Endothelial cell of umbilical vein (primary cell): ENCODE measurements around the gene TSNAX. TPM values are rescaled to one million over a fixed set of nuclear protein-coding genes. Genes with fewer than 3 reads are reported as not detected.

Experiments
- BruUV-seq: library from RNA; stranded (reverse); fragments of 400-500 nt; replicated peaks from 2 replicates; lab custom pipeline; 2021; lab: Mats Ljungman, UMichigan
- CTCF ChIA-PET: fragments of 300-600, 350-600 bp; sonication (Branson Sonifier 250); formaldehyde crosslinking; loops from one replicate; lab custom pipeline; 2021; ENCODE audit warnings: antibody characterized with exemption, inconsistent platforms; lab: Charles Lee
- POLR2A ChIA-PET: fragments of 300-600, 350-600 bp; sonication (Branson Sonifier 250); formaldehyde crosslinking; loops from one replicate; lab custom pipeline; 2021; ENCODE audit warnings: antibody characterized with exemption, inconsistent platforms; lab: Charles Lee
- DNase-seq: peaks from one replicate; pipeline ENCODE4 v3.0.0-alpha.2; 2011; ENCODE audit warnings: low read depth, low spot score
- FAIRE-seq: peaks from 2 replicates; lab custom pipeline; 2011; peaks lifted over from hg19 to GRCh38; lab: Jason Lieb, UNC
- H2AFZ ChIP-seq: 2 replicates; pipeline ENCODE4 v1.6.0; 2012; ENCODE audit warnings: low read depth, low read length, control low read depth, inconsistent platforms
- H3K27ac ChIP-seq: 2 replicates; pipeline ENCODE4 v1.5.1; 2011; ENCODE audit warnings: low read depth, mild to moderate bottlenecking, control low read depth, low read length, moderate library complexity; ENCODE audit not compliant: insufficient read depth
- H3K27me3 ChIP-seq, 2 experiments: 2 replicates each; pipeline versions ENCODE4 v1.6.0 to v1.6.1; 2011; ENCODE audit warnings: low read length in 2 of 2, mixed read lengths in 1 of 2; ENCODE audit not compliant: control insufficient read depth in 2 of 2, insufficient read depth in 2 of 2
- H3K36me3 ChIP-seq, 2 experiments: 2 replicates in 1 of 2; 3 replicates in 1 of 2; pipeline ENCODE4 v1.5.1; 2011; ENCODE audit warnings: low read length in 2 of 2, mild to moderate bottlenecking in 1 of 2, moderate library complexity in 1 of 2; ENCODE audit not compliant: control insufficient read depth in 2 of 2, insufficient read depth in 2 of 2; ENCODE audit errors: extremely low read depth in 1 of 2
- H3K4me1 ChIP-seq: 3 replicates; pipeline ENCODE4 v1.5.1; 2011; ENCODE audit warnings: mild to moderate bottlenecking, low read length; ENCODE audit not compliant: control insufficient read depth, insufficient read depth; ENCODE audit errors: extremely low read depth
- H3K4me2 ChIP-seq: 2 replicates; pipeline ENCODE4 v1.6.1; 2011; ENCODE audit warnings: low read length, control low read depth, mixed read lengths; ENCODE audit not compliant: insufficient read depth
- H3K4me3 ChIP-seq, 3 experiments: fragments of 200-600 bp in 1 of 3; sonication (generic), shearing (Covaris generic) in 1 of 3; replicated peaks in 1 of 3; 2 replicates each; pipeline ENCODE4 v1.5.1; 2011 to 2016; ENCODE audit warnings: control low read depth in 3 of 3, low read length in 3 of 3, mild to moderate bottlenecking in 2 of 3, inconsistent platforms in 1 of 3, low read depth in 1 of 3, moderate library complexity in 1 of 3; ENCODE audit not compliant: insufficient read depth in 1 of 3
- H3K79me2 ChIP-seq: 2 replicates; pipeline ENCODE4 v1.6.0; 2012; ENCODE audit warnings: low read length, inconsistent platforms; ENCODE audit not compliant: control insufficient read depth, insufficient read depth
- H3K9ac ChIP-seq: replicated peaks from 2 replicates; pipeline ENCODE3; 2011; ENCODE audit warnings: low read length, control low read depth; ENCODE audit not compliant: insufficient read depth; ENCODE audit errors: extremely low read depth
- H3K9me1 ChIP-seq: replicated peaks from 3 replicates; pipeline ENCODE4 v1.6.0; 2011; ENCODE audit warnings: mild to moderate bottlenecking, low read length; ENCODE audit not compliant: control insufficient read depth, insufficient read depth; ENCODE audit errors: extremely low read depth
- H3K9me3 ChIP-seq: replicated peaks from 2 replicates; pipeline ENCODE4 v1.5.1; 2012; ENCODE audit warnings: low read length, inconsistent platforms; ENCODE audit not compliant: control insufficient read depth, insufficient read depth
- H4K20me1 ChIP-seq: replicated peaks from 2 replicates; pipeline ENCODE3; 2011; ENCODE audit warnings: mild to moderate bottlenecking, low read length; ENCODE audit not compliant: control insufficient read depth, insufficient read depth; ENCODE audit errors: extremely low read depth
- EZH2 ChIP-seq: IDR thresholded peaks from 2 replicates; pipeline ENCODE4 v1.6.1; 2012; ENCODE audit warnings: borderline replicate concordance, low read depth, mild to moderate bottlenecking, moderate library complexity, low read length, inconsistent platforms; ENCODE audit not compliant: severe bottlenecking
- FOS ChIP-seq: IDR thresholded peaks from 2 replicates; pipeline ENCODE4 v1.6.1; 2011; ENCODE audit warnings: mild to moderate bottlenecking, low read length, moderate library complexity, borderline replicate concordance; ENCODE audit not compliant: insufficient read depth
- MYC ChIP-seq: IDR thresholded peaks from one replicate; pipeline ENCODE4 v1.6.1; 2011; ENCODE audit warnings: mild to moderate bottlenecking, low read depth, low read length
- POLR2A ChIP-seq: IDR thresholded peaks from 2 replicates; pipeline ENCODE4 v1.6.1; 2012; ENCODE audit warnings: low read depth, mild to moderate bottlenecking, control low read depth, low read length
- POLR2AphosphoS5 ChIP-seq: IDR thresholded peaks from 2 replicates; pipeline ENCODE4 v1.6.1; 2012; ENCODE audit warnings: low read depth, mild to moderate bottlenecking, control low read depth, low read length, moderate library complexity; ENCODE audit not compliant: insufficient read depth
- dilution Hi-C: fragments of 300-500 bp; cut with MboI; formaldehyde crosslinking; loops from one replicate; pipeline ENCODE4 v1.15.0; 2019; ENCODE audit warnings: low sequenced_read_pairs; ENCODE audit not compliant: extremely low pct_ligation_motif_present
- intact Hi-C: fragments of 100-400 bp; cut with micrococcal nuclease; formaldehyde crosslinking; loops from one replicate; pipeline ENCODE4 v1.10.0; 2022
- polyA plus RNA-seq, 4 experiments: library from polyadenylated mRNA; depleted of rRNA in 3 of 4; stranded (reverse) in 3 of 4; unstranded in 1 of 4; fragments of >200 nt; gene quantifications; 2 replicates each; pipeline versions ENCODE4 v1.2.1 to v1.2.3, GENCODE V29; 2011 to 2012; ENCODE audit warnings: missing spikeins in 1 of 4
- total RNA-seq: library from RNA; stranded (reverse); gene quantifications from 2 replicates; pipeline ENCODE4 v1.2.3, GENCODE V29; 2021
- TF ChIP-seq, protein P1 (sequence below): IDR thresholded peaks from 2 replicates; pipeline ENCODE4 v1.6.1; 2011; ENCODE audit not compliant: insufficient read depth, insufficient read length
- TF ChIP-seq, protein P2 (sequence below), 2 donors: IDR thresholded peaks; 1 replicate in 1 of 2; 2 replicates in 1 of 2; pipeline ENCODE4 v1.5.1; 2011; ENCODE audit warnings: low read length in 2 of 2, mild to moderate bottlenecking in 2 of 2, moderate library complexity in 2 of 2, control low read depth in 1 of 2, inconsistent platforms in 1 of 2, low read depth in 1 of 2; ENCODE audit not compliant: insufficient read depth in 1 of 2; ENCODE audit errors: extremely low read depth in 1 of 2

The TSNAX gene
- total and polyA plus RNA-seq, 2 donors (not counting 3 experiments of a cell fraction or from before 2014, with no cell fraction given): 6.3 to 26.3 TPM

DNA sequence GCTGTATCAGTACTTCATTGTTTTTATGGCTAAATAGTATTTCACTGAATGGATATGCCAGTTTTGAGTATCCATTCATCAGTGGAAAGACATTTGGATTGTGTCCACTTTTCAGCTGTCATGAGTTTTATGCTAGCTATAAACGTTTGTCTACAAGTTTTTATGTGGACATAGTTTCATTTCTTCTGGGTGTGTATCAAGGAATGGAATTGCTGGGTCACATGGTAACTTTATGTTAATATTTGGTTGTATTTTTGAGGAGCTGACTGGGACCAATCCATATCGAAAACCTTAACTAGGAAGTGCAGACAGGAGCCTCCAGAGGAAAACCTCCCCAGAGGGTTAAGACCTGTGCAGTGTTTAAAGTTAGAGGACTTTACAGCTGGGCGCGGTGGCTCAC lies 66.3 kb downstream of the TSNAX start:
- intact Hi-C loops: no loop called here
- CTCF ChIA-PET: interaction anchor here (0.6 to 1.8 kb wide), 2 partner anchors 238 to 1005 kb away, joined by 4 to 6 read pairs; no protein-coding TSS in a partner anchor
- no TSS peak for BruUV-seq

More for the DNA sequence above, 66.3 kb downstream of the TSNAX start:
- Histone ChIP-seq H3K9me3 (no peaks in the 10 kb centered on the region), H3K9me1 (no peaks in the 10 kb centered on the region), H3K4me2 (no peak overlapping the region), H3K36me3 (no peaks in the 10 kb centered on the region), H4K20me1 (no peaks in the 10 kb centered on the region), H3K4me3 (no peak overlapping the region), H3K79me2 (no peaks in the 10 kb centered on the region), H3K27me3 (no peaks in the 10 kb centered on the region), H3K9ac (no peak overlapping the region), H3K4me1 (no peaks in the 10 kb centered on the region), H2AFZ (no peak overlapping the region), H3K27ac (no peak overlapping the region)
- POLR2A ChIA-PET: no interaction called here
- dilution Hi-C loops: no loop called here
- TF ChIP-seq POLR2A (no peak), FOS (no peak), EZH2 (no peak), POLR2AphosphoS5 (no peak), MYC (no peak)
- TF ChIP-seq, protein P1, sequence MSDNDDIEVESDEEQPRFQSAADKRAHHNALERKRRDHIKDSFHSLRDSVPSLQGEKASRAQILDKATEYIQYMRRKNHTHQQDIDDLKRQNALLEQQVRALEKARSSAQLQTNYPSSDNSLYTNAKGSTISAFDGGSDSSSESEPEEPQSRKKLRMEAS: no peak
- TF ChIP-seq, protein P2, sequence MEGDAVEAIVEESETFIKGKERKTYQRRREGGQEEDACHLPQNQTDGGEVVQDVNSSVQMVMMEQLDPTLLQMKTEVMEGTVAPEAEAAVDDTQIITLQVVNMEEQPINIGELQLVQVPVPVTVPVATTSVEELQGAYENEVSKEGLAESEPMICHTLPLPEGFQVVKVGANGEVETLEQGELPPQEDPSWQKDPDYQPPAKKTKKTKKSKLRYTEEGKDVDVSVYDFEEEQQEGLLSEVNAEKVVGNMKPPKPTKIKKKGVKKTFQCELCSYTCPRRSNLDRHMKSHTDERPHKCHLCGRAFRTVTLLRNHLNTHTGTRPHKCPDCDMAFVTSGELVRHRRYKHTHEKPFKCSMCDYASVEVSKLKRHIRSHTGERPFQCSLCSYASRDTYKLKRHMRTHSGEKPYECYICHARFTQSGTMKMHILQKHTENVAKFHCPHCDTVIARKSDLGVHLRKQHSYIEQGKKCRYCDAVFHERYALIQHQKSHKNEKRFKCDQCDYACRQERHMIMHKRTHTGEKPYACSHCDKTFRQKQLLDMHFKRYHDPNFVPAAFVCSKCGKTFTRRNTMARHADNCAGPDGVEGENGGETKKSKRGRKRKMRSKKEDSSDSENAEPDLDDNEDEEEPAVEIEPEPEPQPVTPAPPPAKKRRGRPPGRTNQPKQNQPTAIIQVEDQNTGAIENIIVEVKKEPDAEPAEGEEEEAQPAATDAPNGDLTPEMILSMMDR (IDR thresholded peaks at IDR 0.05; ENCODE audit: extremely low read depth in 1 of 2, insufficient read depth in 1 of 2, low read depth in 1 of 2, low read length in 2 of 2): no peak
- DNase-seq (no peak), FAIRE-seq (no peak)
